Fibroblast of upper back skin (primary cell): Measurements from ENCODE around the gene NR1I2.

ENCODE experiments used
- DNase-seq: peaks from one replicate; pipeline ENCODE4 v3.0.0-alpha.2; 2013

NR1I2 gene

GRCh38 chr3:119825820-119826219, 43.9 kb downstream of the NR1I2 start:
- DNase-seq, result no peak

DNA sequence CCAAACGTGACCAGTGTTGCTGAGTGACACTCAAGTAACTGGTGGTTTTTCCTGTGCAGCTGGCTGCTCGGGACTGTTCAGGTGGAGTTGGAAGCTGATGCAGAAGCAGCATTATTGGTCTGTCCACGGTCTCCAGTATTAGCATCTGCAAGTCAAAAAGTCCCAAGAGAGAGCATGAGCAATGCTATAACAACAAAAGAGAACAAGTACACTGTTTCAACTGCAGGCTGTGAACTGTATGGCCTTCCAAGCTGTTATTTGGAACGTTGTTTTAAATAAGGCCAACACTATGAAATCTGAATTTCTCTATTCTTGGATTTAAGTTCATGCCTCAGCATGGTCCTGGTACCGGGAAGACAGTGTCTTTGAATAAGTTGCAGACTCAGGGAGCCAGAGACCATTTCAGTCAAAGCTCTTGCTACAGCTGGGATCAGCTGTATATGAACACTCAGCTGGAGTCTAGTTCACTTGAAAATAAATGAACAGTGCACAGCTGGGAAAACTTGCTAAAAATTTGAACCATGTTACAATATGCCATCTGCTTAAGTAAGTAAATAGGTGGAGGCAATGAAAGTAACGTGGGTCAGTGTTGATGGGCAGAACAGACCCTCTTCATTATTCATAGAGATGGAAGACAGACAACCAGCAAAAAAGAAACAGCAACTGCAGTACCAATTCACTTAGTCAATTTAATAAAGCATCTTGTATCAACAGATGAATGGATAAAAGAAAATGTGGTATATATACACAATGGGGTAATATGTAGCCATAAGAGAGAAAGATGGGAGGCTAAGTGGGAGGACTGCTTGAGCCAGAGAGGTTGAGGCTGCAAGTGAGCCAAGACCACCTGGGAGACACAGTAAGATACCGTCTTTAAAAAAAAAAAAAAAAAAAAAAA, 45.1 kb downstream of the NR1I2 start:
- DNase-seq, result no peak

- DNase-seq, result no peak
These were observed 47.5 kb downstream of the NR1I2 start for GRCh38 chr3:119829420-119829819.

DNA sequence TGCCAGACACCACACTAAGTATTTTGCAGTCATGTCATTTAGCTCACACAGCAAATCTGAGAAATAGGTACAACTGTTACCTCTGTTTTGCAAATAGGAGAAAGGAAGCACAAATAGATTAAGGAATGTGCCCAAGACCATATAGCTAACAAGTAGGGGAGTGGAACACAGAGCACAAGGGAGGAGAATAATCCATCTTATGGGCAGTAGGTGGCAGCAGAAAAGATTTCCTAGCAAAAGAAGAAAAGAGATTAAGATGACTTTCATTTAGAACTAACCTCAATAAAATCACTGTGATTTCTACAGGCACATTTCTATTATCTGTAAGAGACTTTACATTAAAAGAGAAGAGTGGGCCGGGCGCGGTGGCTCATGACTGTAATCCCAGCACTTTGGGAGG, 49.1 kb downstream of the NR1I2 start:
- DNase-seq, result no peak

DNA sequence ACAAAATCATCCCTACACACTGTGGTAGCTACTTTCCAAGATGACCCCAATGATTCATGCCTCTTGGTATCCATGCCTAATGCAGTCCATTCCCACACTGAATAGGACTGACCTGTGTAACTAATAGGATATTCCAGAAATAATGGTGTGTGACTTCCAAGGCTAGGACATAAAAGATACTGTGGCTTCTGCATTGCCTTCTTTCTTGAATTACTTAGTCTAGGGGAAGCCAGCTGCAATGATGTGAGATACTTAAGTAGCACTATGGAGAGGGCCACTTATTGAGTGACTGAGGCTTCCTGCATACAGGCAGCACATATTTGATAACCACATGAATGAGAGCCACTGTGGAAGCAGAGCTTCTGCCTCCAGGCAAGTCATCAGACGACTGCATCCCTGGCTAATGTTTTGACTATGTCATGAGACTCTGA, 50.1 kb downstream of the NR1I2 start:
- DNase-seq, result peak; percentile 72

DNA sequence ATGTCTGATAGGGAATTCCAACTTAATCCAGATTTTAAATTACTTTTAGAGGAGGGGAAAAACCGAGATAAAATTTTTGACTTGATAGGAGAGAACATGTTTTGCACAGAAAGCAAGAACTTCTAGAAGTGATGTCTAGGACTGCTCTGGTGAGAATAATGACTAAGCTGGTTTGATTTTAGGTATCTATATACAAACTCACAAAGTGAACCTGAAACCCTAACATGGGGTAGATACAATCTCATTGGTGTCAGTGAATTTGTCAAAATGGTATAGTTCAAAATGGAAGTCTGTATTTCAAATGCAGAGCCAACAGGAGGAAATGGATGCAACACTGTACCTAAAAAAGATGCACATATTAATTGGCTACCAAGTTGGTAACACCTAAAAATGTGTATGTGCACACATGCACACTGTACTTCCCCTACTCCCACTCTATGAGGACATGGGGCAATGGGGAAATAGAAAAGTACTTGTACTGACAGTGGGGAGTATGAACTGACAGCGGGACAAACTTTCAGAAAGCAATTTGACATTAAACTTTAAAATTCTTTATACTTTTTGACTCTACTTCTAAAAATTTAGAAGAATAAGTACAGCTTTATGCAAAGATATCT, 53.0 kb downstream of the NR1I2 start:
- no peak for DNase-seq

- DNase-seq, result no peak
These were observed 53.7 kb downstream of the NR1I2 start for GRCh38 chr3:119835556-119835955.

DNA sequence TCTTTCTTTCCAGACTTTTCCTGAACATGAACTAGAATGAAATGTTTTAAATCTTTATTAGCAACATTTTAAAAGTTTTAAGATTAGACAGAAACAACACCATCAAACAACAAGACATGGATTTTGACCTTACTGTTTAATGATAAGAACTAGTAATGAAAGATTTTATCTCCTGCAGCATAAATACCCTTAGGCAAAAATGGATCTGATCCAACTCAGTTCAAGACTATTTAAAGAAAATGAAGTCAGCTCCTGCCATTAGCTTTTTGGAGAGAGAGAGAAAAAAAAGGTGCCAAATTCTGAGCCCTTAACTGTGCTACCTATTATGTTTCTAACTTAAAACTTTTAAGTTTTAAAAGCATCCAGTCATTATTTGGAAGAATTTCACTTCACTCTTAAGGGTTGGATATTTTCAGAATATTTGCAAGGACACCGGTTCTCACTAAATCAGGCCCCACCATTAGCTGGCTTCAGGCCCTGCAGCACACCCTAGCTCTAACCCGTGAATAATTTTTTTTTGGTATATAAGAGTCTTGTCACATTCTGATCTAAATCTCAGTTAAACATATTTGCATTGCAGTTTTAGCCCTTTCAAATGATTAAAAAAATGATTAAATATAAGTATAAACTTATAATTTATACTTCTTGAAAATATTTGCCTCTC, 60.0 kb downstream of the NR1I2 start:
- DNase-seq, result no peak

- DNase-seq, result no peak
These were observed 67.2 kb downstream of the NR1I2 start for GRCh38 chr3:119849126-119849525.

DNA sequence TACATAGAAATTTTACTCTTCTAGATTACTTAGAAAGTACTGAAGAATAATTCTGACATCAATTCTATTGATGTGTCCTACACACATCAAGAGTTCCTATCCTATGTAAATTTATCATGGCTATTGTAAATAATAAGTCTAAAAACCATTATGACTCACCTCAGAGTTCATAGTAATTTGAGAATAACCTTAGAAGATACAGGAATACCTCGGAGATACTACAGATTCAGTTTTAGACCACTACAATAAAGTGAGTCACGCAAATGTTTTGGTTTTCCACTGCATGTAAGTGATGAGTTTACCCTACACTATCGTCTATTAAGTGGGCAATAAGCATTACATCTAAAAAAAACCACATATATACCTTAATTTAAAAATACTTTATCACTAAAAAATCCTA, 74.8 kb downstream of the NR1I2 start:
- DNase-seq, result no peak

GRCh38 chr3:119858957-119859356, 77.1 kb downstream of the NR1I2 start:
- no peak for DNase-seq

DNA sequence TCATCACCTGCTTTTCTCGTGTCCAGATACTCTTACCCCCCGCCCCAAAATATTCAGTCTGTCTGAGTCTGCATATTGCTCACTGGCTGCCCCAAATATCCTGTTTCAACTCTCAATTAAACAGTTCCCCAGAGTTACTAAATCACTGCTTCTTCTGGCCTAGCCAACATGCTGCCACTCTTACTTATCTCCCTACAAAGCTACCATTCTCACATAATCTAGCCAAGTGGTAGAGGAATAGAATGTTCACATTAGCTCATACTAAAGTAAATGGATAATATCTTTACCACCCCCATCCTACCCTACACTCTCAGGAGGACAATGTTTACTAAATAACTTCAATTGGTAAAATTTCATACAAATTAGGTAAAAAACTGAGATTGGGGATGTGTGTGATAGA, 77.8 kb downstream of the NR1I2 start:
- no peak for DNase-seq

DNA sequence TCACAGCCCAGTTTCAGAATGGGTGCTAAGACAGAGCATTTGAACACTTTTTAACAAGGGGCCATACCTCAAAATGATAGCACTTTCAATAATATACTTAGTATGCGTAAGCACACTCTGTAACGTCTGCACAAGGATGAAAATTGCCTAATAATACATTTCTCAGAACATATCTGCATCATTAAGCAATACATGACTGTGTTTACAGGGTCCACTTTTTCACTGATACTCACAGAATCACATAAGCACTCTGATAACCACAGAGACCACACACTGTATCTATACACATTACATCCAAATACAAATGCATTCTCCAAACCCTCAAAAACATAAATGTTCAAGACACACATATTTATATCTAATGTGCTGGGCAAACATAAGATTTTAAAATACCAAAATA, 79.8 kb downstream of the NR1I2 start:
- DNase-seq, result no peak

- no peak for DNase-seq
These were observed 80.7 kb downstream of the NR1I2 start for GRCh38 chr3:119862616-119863015.

DNA sequence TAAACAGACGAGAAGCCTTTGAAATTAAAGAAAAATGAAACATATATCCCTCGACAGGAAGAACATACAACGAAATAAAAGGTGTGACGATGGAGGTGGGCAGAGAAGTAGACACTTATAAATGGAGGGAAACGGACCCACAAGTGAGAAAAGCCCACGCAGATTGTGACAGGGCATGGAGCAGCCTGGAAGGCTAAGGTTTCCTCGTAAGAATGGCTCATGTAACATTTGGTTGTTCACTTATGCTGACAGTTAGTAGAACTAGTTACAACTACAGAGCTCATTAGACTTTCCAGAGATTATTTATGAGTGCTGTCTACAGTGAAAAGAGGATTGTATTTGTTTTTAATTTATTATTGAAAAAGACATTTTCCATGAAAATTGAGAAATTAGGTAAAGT, 82.6 kb downstream of the NR1I2 start:
- no peak for DNase-seq
